DMS53 treated with DMSO at 0.1 percent for 48 hours (cell line): ENCODE data around the gene PDK2.

Experiments used
- DNase-seq: peaks from one replicate; lab custom pipeline; 2025; ENCODE audit not compliant: unreplicated experiment; lab: John Stamatoyannopoulos, UW

The PDK2 gene

GRCh38 chr17:50148226-50149090 is 53.3 kb downstream of the PDK2 start:
- DNase-seq: no peak

DNA sequence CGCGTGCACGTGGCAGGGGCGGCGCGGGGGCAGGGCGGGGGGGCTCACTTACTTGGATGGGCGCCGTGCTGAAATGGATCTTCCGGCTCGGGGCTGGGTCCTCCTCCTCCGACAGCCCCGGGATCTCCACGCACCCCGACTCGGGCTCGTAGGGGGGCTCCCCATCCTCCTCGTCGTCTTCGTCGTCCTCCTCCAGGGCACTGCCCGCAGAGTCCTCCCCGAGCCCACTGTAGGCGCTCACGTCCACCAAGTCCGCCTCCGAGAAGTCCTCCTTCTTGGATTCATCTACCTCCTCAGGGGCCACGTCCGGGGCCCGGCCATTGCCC is 53.9 kb downstream of the PDK2 start:
- no peak for DNase-seq

- DNase-seq: peak; percentile 44
Measured at GRCh38 chr17:50149417-50150353, 54.5 kb downstream of the PDK2 start.

DNA sequence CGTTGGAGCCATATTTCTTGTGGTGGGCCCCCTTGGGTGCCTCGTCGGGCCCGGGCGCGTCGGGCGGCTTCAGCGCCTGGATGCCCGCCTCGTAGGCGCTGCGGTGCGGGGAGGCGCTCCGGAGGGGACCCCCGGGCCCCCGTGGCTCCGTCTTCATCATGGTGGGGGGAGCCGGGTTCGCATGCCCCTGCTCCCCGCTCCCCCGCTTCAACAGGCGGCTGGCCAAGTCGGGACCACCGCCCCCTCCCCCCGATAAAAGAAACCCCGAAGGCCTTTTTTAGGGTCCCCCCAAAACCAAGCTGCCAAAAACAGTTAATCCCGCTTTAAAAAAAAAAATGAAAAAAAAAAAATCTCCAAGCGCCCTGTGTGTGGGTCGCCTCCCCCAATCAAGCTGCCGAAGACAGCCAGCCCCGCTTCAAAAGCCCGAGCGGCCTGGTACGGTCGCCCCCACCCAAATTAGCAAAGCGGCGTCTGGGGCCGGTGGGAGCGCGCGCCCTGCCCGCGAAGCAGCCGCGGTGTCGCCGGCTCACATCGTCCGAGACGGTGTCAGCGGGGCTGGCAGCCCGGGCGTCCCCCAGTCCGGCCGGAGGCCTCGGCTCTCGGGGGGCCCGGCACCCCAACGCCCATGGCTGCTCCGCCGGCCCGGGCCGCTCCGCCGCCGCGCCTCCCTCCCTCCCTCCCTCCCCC is 55.3 kb downstream of the PDK2 start, which contains the start of gene PPP1R9B:
PPP1R9B (minus strand) TSS at position 324 of the 687 bp plus-strand sequence; CDS start at position 160, 164 bp downstream.
- DNase-seq: no peak

- peak; percentile 93 for DNase-seq
Measured at GRCh38 chr17:50151041-50151936, 56.1 kb downstream of the PDK2 start.

DNA sequence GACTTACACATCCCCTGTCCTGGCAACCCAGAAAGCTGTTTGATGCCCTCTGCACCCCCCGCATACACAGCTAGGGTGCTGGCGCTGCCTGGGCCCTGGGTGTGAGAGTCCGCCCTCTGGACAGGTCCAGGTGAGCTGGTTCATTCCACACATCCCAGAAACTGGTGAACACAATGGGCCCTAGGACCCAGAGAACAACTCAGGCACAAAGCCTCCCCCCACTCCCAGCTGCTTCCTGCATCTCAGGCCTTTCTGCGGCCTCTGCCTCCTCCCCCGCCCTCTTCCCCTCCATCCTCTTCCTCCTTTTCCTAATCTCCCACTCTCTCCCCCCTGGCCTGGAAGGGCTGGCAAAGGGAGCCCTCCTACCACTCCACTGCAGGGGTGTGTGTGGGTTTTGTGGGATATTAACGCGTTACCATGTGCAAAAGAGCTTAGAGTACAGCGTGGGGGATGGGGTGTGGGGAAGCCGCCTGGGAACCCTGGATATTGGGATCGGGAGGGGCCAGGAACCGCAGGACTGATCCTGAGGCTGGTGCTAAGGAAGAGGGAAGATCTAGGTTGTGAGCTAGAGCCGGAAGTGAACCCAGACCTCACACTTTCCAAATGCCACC is 56.9 kb downstream of the PDK2 start:
- peak; percentile 93 for DNase-seq

- DNase-seq: no peak
Measured at GRCh38 chr17:50152736-50153135, 57.6 kb downstream of the PDK2 start.

DNA sequence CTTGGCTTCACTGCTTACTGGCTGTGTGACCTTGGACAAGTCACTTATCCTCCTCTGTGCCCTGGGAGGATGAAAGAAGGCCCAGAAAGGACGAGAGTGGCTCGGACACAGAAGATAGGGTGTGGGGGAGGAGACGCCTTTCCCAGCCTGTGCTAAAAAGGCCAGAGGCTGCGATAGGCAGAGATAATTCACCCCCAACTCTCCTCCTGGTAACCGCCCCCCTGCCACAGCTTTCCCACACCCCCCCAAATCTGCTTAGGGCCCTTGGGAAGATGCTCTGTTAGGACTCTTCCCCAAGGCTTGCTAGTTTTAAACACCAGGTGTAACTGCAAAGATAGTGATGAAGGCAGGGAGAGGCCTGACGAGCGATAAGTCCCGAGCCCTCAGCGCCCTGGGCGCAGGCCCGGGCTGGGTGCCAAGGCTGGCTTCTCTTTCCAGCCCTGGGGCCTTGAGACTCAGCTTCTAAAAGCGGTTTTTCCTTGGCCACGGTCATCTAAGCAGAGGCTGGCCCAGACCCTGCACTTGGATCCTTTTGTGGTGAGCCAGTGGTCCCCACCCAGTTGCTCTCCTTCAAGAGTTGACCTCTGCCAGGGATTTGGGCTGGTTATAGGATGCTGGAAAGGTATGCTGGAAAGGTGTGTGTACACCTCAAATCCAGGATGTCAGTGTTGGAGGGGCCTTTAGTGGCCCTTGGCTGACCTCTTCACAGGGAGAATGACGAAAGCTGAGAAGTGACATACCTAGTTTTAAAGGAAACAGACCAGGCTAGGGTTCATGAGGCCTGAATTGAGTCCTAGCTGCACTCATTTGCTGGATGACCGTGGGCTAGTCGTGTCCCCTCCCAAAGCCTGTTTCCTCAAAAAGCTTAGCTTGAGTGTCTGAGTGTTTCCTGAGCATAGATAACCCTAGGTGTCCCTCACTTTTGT is 58.8 kb downstream of the PDK2 start:
- no peak for DNase-seq

- no peak for DNase-seq
Measured at GRCh38 chr17:50154604-50155003, 59.5 kb downstream of the PDK2 start.

DNA sequence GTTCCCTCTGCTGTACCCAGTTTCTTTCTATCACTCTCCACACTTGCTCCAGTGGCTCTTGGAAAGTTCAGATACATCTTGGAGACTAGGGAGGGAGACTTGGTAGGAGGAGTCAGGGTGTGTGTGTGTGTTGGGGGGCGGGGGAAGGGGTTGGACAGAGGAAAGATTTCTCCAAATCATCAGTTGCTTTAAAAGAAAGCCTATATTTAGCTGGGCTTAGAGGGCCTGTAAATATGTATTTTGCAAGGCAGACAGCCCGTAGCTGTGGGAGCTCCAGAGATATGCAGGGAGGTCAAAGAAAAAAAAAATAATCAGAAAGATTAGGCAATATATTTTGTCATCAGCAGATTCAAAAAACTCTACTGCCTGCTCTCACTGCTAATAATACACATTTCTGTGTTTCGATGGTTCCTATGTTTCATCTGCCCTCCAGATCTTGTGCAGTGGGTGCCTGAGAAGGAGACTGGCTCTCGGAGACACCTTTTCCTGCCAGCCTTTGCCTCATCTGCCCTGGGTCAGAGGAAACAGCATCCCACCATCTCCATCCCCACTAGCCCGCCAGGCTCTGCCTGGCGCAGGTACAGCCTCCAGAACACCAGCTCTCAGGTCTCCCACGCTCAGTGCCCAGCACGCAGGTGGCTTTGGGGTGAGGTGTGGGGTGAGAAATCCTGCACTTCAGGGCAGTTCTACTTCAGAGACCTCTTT is 60.1 kb downstream of the PDK2 start:
- DNase-seq: no peak

DNA sequence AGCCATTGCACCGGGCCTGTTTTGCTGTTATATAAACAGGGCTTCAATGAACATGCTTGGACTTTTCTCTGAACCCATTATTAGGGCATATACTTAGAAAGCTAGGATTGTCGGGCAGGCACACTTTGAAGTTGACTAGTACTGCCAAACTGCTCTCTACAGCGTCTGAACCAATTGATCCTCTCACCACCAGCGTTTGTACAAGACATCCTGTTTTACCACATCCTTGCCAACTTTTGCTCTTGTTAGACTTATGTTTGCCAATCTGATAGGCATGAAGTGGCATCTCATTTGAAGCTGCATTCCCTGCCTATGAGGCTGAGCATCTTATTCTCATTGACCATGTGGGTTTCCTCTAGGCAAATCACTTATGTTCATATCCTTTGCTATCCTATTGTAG is 62.7 kb downstream of the PDK2 start:
- no peak for DNase-seq

GRCh38 chr17:50161023-50161910 is 66.1 kb downstream of the PDK2 start:
- DNase-seq: peak; percentile 90
